ENCODE measurements around the gene TEX19. TPM values are rescaled to one million over a fixed set of nuclear protein-coding genes. Genes with fewer than 3 reads are reported as not detected.

The TEX19 gene
- total and polyA plus RNA-seq, 9 of the 15 experiments (the other 6 are each of a cell fraction or from before 2014, with no cell fraction given): 0.10 to 4.9 (median 1.9) TPM

DNA sequence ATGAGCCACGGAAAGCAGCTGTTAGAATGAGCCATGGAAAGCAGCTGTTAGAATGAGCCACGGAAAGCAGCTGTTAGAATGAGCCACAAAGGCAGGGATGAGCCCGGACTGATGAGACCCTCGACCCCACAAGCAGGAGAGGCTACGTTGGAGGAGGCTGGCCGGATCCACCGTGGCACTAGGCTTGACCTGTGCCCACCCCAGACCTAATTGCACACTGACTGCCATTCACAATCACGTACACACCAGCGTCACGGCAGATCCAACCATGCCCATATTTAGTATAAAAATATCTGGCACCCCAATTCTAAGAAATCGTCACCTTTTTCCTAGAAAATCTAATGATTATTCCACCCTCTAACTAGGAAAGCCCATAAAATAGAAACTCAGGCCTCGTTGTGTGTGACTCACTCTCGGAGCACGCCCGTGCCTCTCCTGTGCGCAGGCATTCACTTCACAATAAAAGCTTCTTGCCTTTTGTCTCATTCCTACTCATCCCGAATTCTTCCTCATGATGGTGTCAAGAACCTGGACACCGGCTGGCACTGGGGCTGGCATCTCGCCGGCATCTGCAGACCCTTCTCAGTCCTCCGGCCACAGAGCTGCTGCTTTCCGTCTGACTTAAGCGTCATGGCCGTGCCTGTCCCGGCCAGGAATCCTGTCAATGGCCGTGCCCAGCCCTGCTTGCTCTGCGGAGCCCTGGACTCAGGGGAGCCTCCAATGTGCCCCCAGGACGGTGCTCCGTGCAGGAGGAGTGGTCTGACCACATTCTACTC, 20.0 kb upstream of the TEX19 start (continued):
- no peak for TF ChIP-seq NR2C2 (CRISPR knock-in tag; IDR thresholded peaks at IDR 0.05)
- TF ChIP-seq NR2C2 (tag; IDR thresholded peaks at IDR 0.05): peak; percentile 61
- TF ChIP-seq SOX6 (IDR thresholded peaks at IDR 0.05): peak; percentile 77
- TF ChIP-seq, protein P1, sequence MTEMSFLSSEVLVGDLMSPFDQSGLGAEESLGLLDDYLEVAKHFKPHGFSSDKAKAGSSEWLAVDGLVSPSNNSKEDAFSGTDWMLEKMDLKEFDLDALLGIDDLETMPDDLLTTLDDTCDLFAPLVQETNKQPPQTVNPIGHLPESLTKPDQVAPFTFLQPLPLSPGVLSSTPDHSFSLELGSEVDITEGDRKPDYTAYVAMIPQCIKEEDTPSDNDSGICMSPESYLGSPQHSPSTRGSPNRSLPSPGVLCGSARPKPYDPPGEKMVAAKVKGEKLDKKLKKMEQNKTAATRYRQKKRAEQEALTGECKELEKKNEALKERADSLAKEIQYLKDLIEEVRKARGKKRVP (CRISPR knock-in tag; IDR thresholded peaks at IDR 0.05): peak; percentile 62; the same call in 1 of the 2 replicates
- TF ChIP-seq RBM15 (IDR thresholded peaks at IDR 0.05; ENCODE audit: insufficient read depth, low read length): no peak
- TF ChIP-seq ATF1 (CRISPR knock-in tag; IDR thresholded peaks at IDR 0.05): no peak
- TF ChIP-seq ATF1 (tag; IDR thresholded peaks at IDR 0.05): peak; percentile 80
- TF ChIP-seq KLF6 (CRISPR knock-in tag; IDR thresholded peaks at IDR 0.05; ENCODE audit: borderline replicate concordance): peak; percentile 36; the same call in 1 of the 2 replicates
- 0 out of 2 replicates have a peak, but pooled peaks have one; percentile 35 for TF ChIP-seq DMBX1 (CRISPR knock-in tag; IDR thresholded peaks at IDR 0.05; ENCODE audit: borderline replicate concordance)
- no peak for TF ChIP-seq ZNF785 (CRISPR knock-in tag; IDR thresholded peaks at IDR 0.05)
- peak; percentile 60; the same call in 1 of the 2 replicates for TF ChIP-seq CUX1 (CRISPR knock-in tag; IDR thresholded peaks at IDR 0.05)
- no peak for TF ChIP-seq SLC30A9 (CRISPR knock-in tag; IDR thresholded peaks at IDR 0.05)
- TF ChIP-seq NR2C1 (IDR thresholded peaks at IDR 0.05): no peak
- TF ChIP-seq NR2C1 (tag; IDR thresholded peaks at IDR 0.05): peak; percentile 40; the same call in 1 of the 2 replicates
- TF ChIP-seq, protein P2, sequence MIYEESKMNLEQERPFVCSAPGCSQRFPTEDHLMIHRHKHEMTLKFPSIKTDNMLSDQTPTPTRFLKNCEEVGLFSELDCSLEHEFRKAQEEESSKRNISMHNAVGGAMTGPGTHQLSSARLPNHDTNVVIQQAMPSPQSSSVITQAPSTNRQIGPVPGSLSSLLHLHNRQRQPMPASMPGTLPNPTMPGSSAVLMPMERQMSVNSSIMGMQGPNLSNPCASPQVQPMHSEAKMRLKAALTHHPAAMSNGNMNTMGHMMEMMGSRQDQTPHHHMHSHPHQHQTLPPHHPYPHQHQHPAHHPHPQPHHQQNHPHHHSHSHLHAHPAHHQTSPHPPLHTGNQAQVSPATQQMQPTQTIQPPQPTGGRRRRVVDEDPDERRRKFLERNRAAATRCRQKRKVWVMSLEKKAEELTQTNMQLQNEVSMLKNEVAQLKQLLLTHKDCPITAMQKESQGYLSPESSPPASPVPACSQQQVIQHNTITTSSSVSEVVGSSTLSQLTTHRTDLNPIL (CRISPR knock-in tag; IDR thresholded peaks at IDR 0.05): no peak
- TF ChIP-seq TBP (optimal IDR thresholded peaks at IDR 0.05; ENCODE audit: low read depth, low read length): peak; percentile 38
- 0 out of 2 replicates have a peak, but pooled peaks have one; percentile 74 for TF ChIP-seq FOXO4 (CRISPR knock-in tag; IDR thresholded peaks at IDR 0.05)
- peak; percentile 41; the same call in 1 of the 2 replicates for TF ChIP-seq POLR2G (IDR thresholded peaks at IDR 0.05; ENCODE audit: low read depth, low read length)
- peak; percentile 86 for TF ChIP-seq SMARCE1 (IDR thresholded peaks at IDR 0.05)
- peak; percentile 72 for TF ChIP-seq EP400 (IDR thresholded peaks at IDR 0.05)
